NT2/D1 (cell line): ENCODE results near the gene FBXL17.
A peak's percentile ranks its signal among the peaks of the same experiment; 100 is the strongest.

Experiments used
- DNase-seq: peaks from one replicate; pipeline ENCODE4 v3.0.0-alpha.2; 2011; ENCODE audit warnings: low read depth, low spot score
- H3K27me3 ChIP-seq: 2 replicates; pipeline ENCODE4 v1.6.0; 2011; ENCODE audit warnings: mild to moderate bottlenecking; ENCODE audit not compliant: insufficient read length, insufficient read depth
- H3K36me3 ChIP-seq: 2 replicates; pipeline ENCODE4 v1.6.1; 2011; ENCODE audit warnings: mild to moderate bottlenecking, low read length, mixed read lengths; ENCODE audit not compliant: insufficient read depth, insufficient read length
- H3K4me1 ChIP-seq: 2 replicates; pipeline ENCODE4 v1.5.1; 2011; ENCODE audit not compliant: insufficient read depth, insufficient read length
- H3K4me3 ChIP-seq: 2 replicates; pipeline ENCODE4 v1.5.1; 2011; ENCODE audit warnings: low read depth; ENCODE audit not compliant: insufficient read length
- H3K9ac ChIP-seq: 2 replicates; pipeline ENCODE4 v1.6.0; 2011; ENCODE audit warnings: low read depth; ENCODE audit not compliant: insufficient read length
- H3K9me3 ChIP-seq: 2 replicates; pipeline ENCODE4 v1.5.1; 2011; ENCODE audit warnings: mild to moderate bottlenecking, low read length; ENCODE audit not compliant: insufficient read depth
- SUZ12 ChIP-seq: IDR thresholded peaks from 2 replicates; pipeline ENCODE4 v1.6.1; 2011; ENCODE audit not compliant: insufficient read length, insufficient read depth; ENCODE audit errors: extremely low read depth
- YY1 ChIP-seq: IDR thresholded peaks from 2 replicates; pipeline ENCODE4 v1.6.1; 2011; ENCODE audit not compliant: insufficient read length, insufficient read depth
- ZNF274 ChIP-seq: IDR thresholded peaks from 2 replicates; pipeline ENCODE4 v1.6.1; 2011; ENCODE audit warnings: mild to moderate bottlenecking, low read depth, low read length

FBXL17 gene

GRCh38 chr5:107832746-107833145, 549.2 kb downstream of the FBXL17 start:
- TF ChIP-seq YY1 (no peak), ZNF274 (no peak), SUZ12 (no peak)

GRCh38 chr5:107831612-107832395, 550.1 kb downstream of the FBXL17 start:
- DNase-seq: no peak
- no peaks in the 10 kb centered on the region for H3K9me3 ChIP-seq
- H3K4me3 ChIP-seq: no peak overlapping the region
- H3K36me3 ChIP-seq: no peaks in the 10 kb centered on the region
- TF ChIP-seq SUZ12: no peak
- no peak for TF ChIP-seq ZNF274
- TF ChIP-seq YY1: no peak
- H3K27me3 ChIP-seq: no peaks in the 10 kb centered on the region
- no peaks in the 10 kb centered on the region for H3K4me1 ChIP-seq
- H3K9ac ChIP-seq: no peak overlapping the region

More at GRCh38 chr5:107832746-107833145, 549.2 kb downstream of the FBXL17 start:
- Histone ChIP-seq H3K4me3 (no peak overlapping the region), H3K9me3 (no peaks in the 10 kb centered on the region), H3K36me3 (no peaks in the 10 kb centered on the region), H3K9ac (no peak overlapping the region), H3K4me1 (no peaks in the 10 kb centered on the region), H3K27me3 (no peaks in the 10 kb centered on the region)
- DNase-seq: no peak

GRCh38 chr5:107830750-107831149, 551.1 kb downstream of the FBXL17 start:
- no peak for DNase-seq
- Histone ChIP-seq H3K9me3 (no peaks in the 10 kb centered on the region), H3K27me3 (no peaks in the 10 kb centered on the region), H3K9ac (no peak overlapping the region), H3K4me3 (no peak overlapping the region), H3K36me3 (no peaks in the 10 kb centered on the region), H3K4me1 (no peaks in the 10 kb centered on the region)
- TF ChIP-seq ZNF274: no peak
- no peak for TF ChIP-seq SUZ12
- TF ChIP-seq YY1: no peak

GRCh38 chr5:107826311-107827000, 555.4 kb downstream of the FBXL17 start:
- peak; percentile 36 for DNase-seq
- Histone ChIP-seq H3K4me1 (no peaks in the 10 kb centered on the region), H3K9me3 (no peaks in the 10 kb centered on the region), H3K27me3 (no peaks in the 10 kb centered on the region), H3K36me3 (no peaks in the 10 kb centered on the region), H3K4me3 (no peak overlapping the region), H3K9ac (no peak overlapping the region)
- TF ChIP-seq YY1 (no peak), SUZ12 (no peak), ZNF274 (no peak)

GRCh38 chr5:107824821-107825220, 557.1 kb downstream of the FBXL17 start:
- no peak overlapping the region for H3K9ac ChIP-seq
- H3K36me3 ChIP-seq: no peaks in the 10 kb centered on the region
- H3K9me3 ChIP-seq: no peaks in the 10 kb centered on the region
- no peak overlapping the region for H3K4me3 ChIP-seq
- DNase-seq: no peak
- H3K27me3 ChIP-seq: no peaks in the 10 kb centered on the region
- TF ChIP-seq YY1: no peak
- TF ChIP-seq SUZ12: no peak
- TF ChIP-seq ZNF274: no peak
- H3K4me1 ChIP-seq: no peaks in the 10 kb centered on the region

DNA sequence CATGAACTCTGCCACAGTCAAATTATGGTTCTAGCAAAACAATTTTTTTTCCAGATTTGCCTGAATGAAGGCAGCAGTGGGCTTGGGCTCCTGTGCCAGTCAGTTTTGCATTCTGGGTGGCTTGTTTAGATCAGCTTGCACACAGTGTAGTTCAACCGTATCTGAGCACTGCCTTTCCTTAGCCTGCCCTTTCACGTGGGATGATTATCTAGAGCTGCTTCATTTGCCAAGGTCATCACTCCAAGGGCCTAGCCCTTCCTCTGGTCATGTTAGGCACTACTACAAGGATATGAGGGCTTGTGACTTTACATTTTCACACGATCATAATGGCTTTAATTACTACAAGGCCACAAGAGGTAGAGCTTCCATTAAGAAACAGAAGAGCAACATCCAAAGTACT, 560.6 kb downstream of the FBXL17 start:
- Histone ChIP-seq H3K9ac (no peak overlapping the region), H3K27me3 (no peaks in the 10 kb centered on the region), H3K36me3 (no peaks in the 10 kb centered on the region), H3K4me3 (no peak overlapping the region), H3K9me3 (no peaks in the 10 kb centered on the region), H3K4me1 (no peaks in the 10 kb centered on the region)
- TF ChIP-seq SUZ12 (no peak), YY1 (no peak), ZNF274 (no peak)
- DNase-seq: no peak

DNA sequence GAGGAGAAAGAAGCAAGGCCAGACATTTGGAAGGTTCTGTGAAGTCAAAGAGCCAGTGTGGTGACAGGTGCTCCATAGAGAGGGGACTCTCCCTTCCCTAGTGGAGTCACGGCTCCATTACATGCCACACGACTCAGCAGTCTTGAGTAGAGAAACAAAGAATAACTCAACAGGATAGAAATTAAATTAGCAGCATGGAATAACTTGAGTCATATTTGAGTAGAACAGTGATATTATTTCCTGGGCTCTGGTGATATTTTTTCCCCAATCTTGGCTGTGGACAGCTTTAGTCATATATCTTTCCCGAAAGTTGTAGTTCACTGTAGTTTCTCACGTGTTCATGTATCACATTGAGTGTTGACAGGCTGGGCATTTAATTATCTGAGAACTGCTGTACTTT, 561.5 kb downstream of the FBXL17 start:
- TF ChIP-seq ZNF274 (no peak), YY1 (no peak), SUZ12 (no peak)
- H3K9ac ChIP-seq: no peak overlapping the region
- no peaks in the 10 kb centered on the region for H3K4me1 ChIP-seq
- no peaks in the 10 kb centered on the region for H3K36me3 ChIP-seq
- no peaks in the 10 kb centered on the region for H3K9me3 ChIP-seq
- no peak for DNase-seq
- H3K27me3 ChIP-seq: no peaks in the 10 kb centered on the region
- H3K4me3 ChIP-seq: no peak overlapping the region
